Pons (tissue), 1 donor: ENCODE measurements around the gene TENM3.

Experiments
- DNase-seq: peaks from one replicate; pipeline ENCODE4 v3.0.0-alpha.2; 2016; ENCODE audit warnings: low spot score

TENM3 gene

DNA sequence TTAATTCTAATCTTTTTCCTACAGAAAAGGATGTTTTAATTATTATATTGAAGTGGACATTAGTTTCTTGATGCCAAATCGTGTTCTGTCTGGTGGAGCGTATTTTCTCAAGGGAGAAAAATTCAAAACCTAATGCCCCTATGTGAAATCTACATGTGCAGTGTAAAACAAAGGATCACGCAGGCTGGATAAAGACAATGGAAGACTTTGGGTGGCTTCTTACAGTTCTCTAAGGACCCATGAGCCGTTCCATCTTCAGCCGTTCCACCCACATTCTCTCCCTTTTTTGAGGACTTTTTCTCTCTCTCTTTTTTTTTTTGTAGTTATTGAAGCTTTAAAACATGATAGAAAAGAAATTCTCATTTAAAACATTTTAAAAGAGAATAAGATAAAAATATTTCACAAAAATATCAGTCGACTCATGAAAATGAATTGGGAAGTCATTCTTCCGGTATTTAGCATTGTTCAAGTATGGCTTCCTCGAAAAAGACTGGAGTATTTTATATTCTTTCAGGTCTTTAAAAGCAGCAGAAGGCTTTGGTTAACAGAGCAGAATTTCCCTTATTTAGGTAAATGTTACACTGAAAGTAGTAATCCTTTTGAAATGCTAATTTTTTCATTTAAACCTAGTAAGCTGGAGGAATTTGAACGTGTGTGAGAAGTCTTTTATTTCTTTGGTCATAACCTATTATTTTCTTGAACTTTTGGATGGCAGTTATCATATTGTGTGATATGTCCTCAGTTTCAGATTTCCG lies 11.0 kb downstream of the TENM3 start:
- DNase-seq, result no peak

GRCh38 chr4:182255441-182256190 lies 12.4 kb downstream of the TENM3 start:
- DNase-seq, result no peak

- DNase-seq, result no peak
Observed at GRCh38 chr4:182257016-182257415, 13.8 kb downstream of the TENM3 start.

DNA sequence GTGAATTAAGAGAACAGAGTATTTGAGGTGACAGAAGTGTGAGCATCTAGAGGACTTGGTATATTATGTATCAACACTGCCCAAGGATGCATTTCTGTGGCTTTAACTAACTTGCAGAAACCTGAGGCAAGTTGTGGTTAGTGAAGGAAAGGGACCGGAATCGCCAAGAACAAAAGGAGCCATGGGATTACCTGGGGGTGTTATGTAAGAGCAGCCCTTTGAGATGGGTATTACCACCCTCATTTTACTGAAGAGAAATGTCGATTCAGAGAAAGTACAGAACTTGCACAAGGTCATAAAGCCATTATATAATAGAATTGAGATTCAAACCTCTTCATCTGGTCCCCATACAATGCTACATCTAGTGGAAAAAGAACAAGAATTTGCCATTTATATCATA lies 14.3 kb downstream of the TENM3 start:
- no peak for DNase-seq

DNA sequence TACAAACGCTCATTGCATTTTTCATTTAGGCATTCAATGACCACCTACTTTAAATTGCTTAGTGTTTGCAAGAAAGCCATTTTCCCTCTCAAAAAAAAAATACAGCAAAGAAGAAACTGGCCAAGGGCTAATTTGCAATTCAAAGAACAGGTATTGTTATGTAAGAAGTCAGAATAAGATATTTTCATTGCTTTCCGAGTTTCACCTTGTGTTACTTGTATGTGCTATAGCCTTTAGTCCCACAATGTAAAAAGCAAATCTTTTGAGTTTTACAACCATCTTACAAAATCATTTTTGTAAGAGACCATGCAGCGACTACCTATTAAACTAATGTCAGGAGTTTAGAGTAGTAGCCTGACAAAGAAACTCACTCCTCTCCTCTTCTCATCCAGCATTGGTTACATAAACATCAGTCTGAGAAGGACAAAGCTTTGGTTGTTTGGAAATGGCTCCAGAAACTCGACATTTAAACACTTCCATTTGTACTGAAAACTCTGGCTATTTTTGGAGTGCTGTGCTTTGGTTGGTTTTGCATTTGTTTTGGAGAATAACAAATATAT lies 15.3 kb downstream of the TENM3 start:
- peak; percentile 37 for DNase-seq

GRCh38 chr4:182261651-182262223 lies 18.5 kb downstream of the TENM3 start:
- no peak for DNase-seq

GRCh38 chr4:182263562-182263961 lies 20.4 kb downstream of the TENM3 start:
- no peak for DNase-seq

- peak; percentile 41 for DNase-seq
Observed at GRCh38 chr4:182264139-182264752, 21.0 kb downstream of the TENM3 start.

DNA sequence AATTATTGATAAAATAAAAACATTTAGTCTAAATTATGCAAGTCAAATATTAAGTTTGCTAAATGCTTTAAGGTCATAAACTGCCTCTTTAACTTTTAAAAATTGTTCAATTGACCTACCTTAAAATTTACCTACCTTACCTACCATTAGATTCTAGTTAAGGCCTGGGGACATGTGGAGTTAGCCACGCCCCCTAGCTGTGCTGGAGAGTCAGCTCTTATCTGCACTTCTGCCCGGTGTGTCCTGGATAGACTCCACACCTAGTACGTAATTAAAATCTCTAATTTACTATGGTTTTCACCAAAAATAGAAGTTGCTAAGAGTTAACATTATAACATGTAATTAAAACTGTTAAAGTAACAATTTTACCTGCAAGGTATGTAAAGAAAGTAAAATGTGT lies 22.7 kb downstream of the TENM3 start:
- DNase-seq, result no peak

GRCh38 chr4:182267048-182267447 lies 23.8 kb downstream of the TENM3 start:
- DNase-seq, result no peak

DNA sequence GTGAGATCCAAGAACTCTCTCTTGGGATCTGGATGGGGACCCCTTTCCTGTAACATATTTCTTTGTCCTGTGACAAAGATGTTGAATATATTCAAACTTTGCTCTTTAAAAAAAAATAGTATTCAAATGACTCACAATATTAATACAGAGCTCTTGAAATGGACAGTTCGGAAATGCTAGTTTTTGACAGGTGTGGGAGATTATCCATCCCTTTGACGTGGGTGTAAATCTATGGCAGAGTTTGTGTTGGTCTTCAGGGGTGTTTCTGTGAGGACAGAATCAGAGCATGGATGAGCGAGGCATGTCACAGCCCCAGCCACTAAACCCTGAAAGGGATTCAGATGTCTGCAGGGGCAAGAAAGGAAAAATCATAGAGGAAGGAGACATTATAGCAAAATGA lies 25.8 kb downstream of the TENM3 start:
- DNase-seq, result no peak

DNA sequence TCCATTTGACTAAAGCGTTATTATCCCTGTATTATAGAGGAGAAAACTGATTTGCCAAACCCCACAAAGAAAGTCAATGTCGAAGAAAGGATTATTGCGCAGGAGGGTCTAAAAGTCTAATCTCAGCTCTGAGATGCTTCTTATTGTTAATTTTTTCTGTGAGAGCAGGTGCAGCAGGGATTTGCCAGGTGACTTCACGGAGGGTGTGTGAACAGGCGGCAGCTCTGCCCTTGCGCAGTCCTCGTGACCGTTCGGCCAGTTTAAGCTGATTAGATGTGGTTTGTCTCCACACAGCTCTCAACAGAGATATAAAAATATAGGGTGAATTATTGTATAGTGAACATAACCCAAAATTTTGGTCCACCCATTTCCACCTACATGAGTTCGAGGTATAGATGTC lies 28.5 kb downstream of the TENM3 start:
- DNase-seq, result no peak

DNA sequence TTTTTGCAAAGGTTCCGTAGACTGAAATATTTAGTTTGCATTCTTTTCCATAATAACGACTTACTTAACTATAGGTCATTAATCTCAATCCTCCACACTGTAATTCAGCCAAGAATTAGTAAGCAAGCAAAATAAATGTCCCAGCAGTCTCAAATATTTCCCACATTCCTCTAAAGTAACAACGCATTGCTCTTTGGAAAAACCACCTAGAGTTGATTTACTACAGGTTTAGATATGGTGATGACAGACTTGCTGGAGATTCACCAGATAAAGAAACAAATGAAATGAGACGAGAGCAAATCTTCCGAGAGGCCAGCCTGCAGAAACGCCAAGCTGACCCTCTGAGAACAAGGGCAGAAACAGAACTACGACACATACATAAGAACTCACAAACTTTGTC lies 28.9 kb downstream of the TENM3 start:
- DNase-seq, result no peak

DNA sequence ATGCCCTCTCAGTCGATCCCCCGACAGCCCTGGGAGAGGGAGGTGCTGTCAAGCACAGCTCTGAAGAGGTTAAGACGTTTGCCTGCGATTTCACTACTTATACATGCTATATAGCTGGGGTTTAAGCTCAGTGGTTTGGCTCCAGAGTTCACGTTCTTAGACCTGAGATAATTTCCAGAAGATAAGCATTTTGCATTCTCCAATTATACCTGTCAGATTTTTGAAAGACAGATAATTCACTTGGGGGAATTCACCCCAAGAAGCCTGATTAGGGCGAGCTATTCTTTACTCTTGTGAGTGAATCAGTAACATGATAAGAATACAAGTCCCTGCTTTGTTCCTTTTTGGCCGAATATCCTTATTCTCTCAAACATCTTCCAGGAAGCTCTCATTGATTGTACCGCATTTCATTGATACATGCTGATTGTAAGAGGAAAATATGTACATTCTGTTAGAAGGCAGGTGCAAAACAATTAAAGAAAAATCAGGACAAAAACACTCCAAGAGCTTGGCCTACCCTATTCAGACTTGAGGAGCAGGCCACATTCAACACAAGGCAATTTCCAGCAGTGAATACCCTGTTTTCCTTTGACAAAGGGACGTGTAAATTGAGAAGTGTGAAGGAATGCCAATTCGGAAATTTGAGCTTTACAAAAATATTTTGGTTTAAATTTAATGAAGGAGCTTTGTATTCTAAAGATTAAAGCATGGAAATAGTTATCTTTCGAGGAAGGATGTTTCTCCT lies 30.2 kb downstream of the TENM3 start:
- no peak for DNase-seq

GRCh38 chr4:182276210-182277109 lies 33.3 kb downstream of the TENM3 start:
- DNase-seq, result no peak

DNA sequence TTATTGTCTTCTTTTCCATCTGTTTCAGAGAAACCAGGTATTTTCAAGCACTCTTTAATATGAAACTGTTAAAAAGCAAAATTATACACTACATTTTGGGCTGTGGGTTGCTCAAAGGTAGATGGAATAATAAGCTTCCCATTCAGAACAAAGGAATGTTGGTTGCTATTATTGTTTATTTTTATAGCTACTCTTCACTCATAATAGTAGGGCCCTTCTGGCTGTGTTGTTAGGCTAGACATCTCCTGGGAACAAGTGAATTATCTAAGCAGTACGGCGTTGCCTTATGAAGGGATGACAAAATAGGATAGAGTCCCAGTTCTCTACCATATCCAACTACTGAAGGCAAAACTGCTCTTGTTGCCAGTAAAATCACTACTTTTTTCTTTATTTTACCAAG lies 34.2 kb downstream of the TENM3 start:
- no peak for DNase-seq

DNA sequence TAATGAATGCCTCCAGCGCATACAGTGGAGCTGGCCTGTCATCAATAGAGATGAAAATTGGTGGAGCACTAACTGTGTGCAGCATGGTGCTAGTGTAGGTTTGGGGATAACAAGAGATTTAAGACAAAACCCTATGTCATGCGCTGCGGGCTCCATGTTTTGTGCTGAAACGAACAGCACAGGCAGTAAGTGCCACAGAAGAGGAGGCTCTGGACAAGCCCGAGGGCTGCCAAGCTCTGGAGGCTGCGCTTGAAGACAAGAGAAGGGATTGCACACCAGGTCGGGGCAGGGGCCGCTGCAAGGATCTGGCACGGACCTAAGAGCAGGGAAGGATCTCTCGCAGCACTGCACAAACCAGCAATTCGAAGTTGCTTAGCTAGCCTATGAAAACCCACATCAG lies 35.5 kb downstream of the TENM3 start:
- no peak for DNase-seq

GRCh38 chr4:182280436-182281111 lies 37.4 kb downstream of the TENM3 start:
- no peak for DNase-seq

DNA sequence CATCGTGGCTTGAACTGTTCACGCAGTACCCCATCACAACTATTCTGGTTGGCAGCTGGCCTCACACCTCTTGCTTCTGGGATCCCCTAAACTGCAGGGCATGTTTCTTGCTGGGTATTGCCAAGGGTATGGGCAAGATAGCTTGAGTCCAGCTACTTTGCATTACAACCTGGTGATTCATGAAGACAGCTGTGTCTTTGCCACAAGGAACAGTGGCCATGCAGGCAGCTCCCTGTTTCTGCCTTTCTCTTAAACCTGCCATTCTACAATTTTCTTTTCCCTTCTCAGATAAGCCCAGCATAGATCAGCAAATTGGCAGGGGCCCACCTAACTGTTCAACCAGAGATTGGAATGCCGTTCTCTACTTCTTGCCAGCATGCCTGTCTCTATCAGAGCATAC lies 42.8 kb downstream of the TENM3 start:
- DNase-seq, result no peak

DNA sequence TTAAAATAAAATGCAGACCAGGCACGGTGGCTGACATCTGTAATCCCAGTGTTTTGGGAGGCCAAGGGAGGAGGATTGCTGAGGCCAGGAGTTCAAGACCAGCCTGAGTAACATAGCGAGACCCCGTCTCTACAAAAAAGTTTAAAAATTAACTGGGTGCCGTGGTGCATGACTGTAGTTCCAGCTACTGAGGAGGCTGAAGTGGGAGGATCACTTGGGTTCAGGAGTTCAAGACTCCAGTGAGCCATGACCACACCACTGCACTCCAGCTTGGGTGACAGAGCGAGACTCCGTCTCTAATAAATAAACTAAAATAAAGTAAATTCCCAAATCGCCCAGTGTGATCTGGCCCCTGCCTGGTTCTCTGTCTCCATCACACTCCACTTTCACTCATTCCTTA lies 43.7 kb downstream of the TENM3 start:
- DNase-seq, result no peak
